H1 (cell line): ENCODE results near the gene TXNDC15. TPM values are rescaled to one million over a fixed set of nuclear protein-coding genes. Genes with fewer than 3 reads are reported as not detected.
A peak's percentile ranks its signal among the peaks of the same experiment; 100 is the strongest.

Experiments
- CTCF ChIA-PET: fragments of 300-600 bp; sonication (Branson Sonifier 250); formaldehyde crosslinking; loops from one replicate; lab custom pipeline; 2021; ENCODE audit not compliant: partially characterized antibody; lab: Charles Lee
- POLR2A ChIA-PET: fragments of 300-600 bp; sonication (Branson Sonifier 250); formaldehyde crosslinking; loops from one replicate; lab custom pipeline; 2021; ENCODE audit warnings: inconsistent platforms; ENCODE audit not compliant: partially characterized antibody; lab: Charles Lee
- DNase-seq, 2 experiments: peaks; one replicate each; pipeline versions ENCODE4 v3.0.0 to v3.0.0-alpha.2; 2010 to 2022; ENCODE audit warnings: low spot score in 2 of 2, low read depth in 1 of 2, mixed read lengths in 1 of 2
- FAIRE-seq: peaks from 2 replicates; lab custom pipeline; 2011; peaks lifted over from hg19 to GRCh38; lab: Jason Lieb, UNC
- H2AFZ ChIP-seq: 2 replicates; pipeline ENCODE4 v1.8.1; 2012; ENCODE audit warnings: low read length, inconsistent platforms
- H2AK5ac ChIP-seq: 2 replicates; pipeline ENCODE4 v1.6.1; 2013; ENCODE audit warnings: low read depth, low read length
- H2BK120ac ChIP-seq: replicated peaks from 2 replicates; pipeline ENCODE3; 2013; ENCODE audit warnings: low read depth, low read length, inconsistent platforms
- H2BK12ac ChIP-seq: 2 replicates; pipeline ENCODE4 v1.6.1; 2013; ENCODE audit warnings: low read depth, low read length
- H2BK15ac ChIP-seq: 2 replicates; pipeline ENCODE4 v1.6.1; 2013; ENCODE audit warnings: low read length
- H2BK20ac ChIP-seq: 2 replicates; pipeline ENCODE4 v1.6.1; 2013; ENCODE audit warnings: low read length
- H2BK5ac ChIP-seq: 2 replicates; pipeline ENCODE4 v1.6.1; 2013; ENCODE audit warnings: low read depth, low read length
- H3K14ac ChIP-seq: 2 replicates; pipeline ENCODE4 v1.6.1; 2013; ENCODE audit warnings: inconsistent platforms; ENCODE audit not compliant: insufficient read length
- H3K18ac ChIP-seq: 2 replicates; pipeline ENCODE4 v1.6.1; 2013; ENCODE audit warnings: low read length; ENCODE audit errors: extremely low read depth
- H3K23ac ChIP-seq: 2 replicates; pipeline ENCODE4 v1.6.1; 2013; ENCODE audit warnings: inconsistent platforms; ENCODE audit not compliant: insufficient read length
- H3K23me2 ChIP-seq: 2 replicates; pipeline ENCODE4 v1.6.1; 2013; ENCODE audit warnings: low read depth, low read length
- H3K27ac ChIP-seq: 2 replicates; pipeline ENCODE4 v1.6.1; 2011; ENCODE audit warnings: low read depth, low read length, inconsistent platforms
- H3K27me3 ChIP-seq, 4 experiments: replicated peaks in 1 of 4; 1 replicate in 1 of 4; 2 replicates in 3 of 4; pipeline versions ENCODE4 v1.6.1 to v1.8.1; 2011 to 2013; ENCODE audit warnings: low read length in 3 of 4, mild to moderate bottlenecking in 3 of 4, inconsistent platforms in 2 of 4, mixed read lengths in 2 of 4, moderate library complexity in 1 of 4; ENCODE audit not compliant: control insufficient read depth in 3 of 4, insufficient read depth in 3 of 4; ENCODE audit errors: extremely low read depth in 1 of 4
- H3K36me3 ChIP-seq, 4 experiments: 2 replicates each; pipeline versions ENCODE4 v1.6.1 to v1.8.1; 2011 to 2013; ENCODE audit warnings: mild to moderate bottlenecking in 4 of 4, low read length in 3 of 4, moderate library complexity in 2 of 4, control low read depth in 1 of 4, inconsistent platforms in 1 of 4; ENCODE audit not compliant: insufficient read depth in 4 of 4, control insufficient read depth in 2 of 4
- H3K4ac ChIP-seq: replicated peaks from 2 replicates; pipeline ENCODE3; 2013; ENCODE audit warnings: low read length, low read depth, mixed read lengths, inconsistent platforms; ENCODE audit not compliant: insufficient read length
- H3K4me1 ChIP-seq, 4 experiments: replicated peaks in 1 of 4; 1 replicate in 1 of 4; 2 replicates in 3 of 4; pipeline versions ENCODE4 v1.6.1 to v1.8.1; 2011 to 2013; ENCODE audit warnings: low read length in 3 of 4, inconsistent platforms in 2 of 4, mixed read lengths in 1 of 4; ENCODE audit not compliant: insufficient read depth in 4 of 4, control insufficient read depth in 3 of 4
- H3K4me2 ChIP-seq, 2 experiments: 2 replicates each; pipeline versions ENCODE4 v1.6.1 to v1.8.1; 2011 to 2013; ENCODE audit warnings: low read depth in 2 of 2, low read length in 2 of 2, control low read depth in 1 of 2, inconsistent platforms in 1 of 2, mild to moderate bottlenecking in 1 of 2; ENCODE audit not compliant: insufficient read depth in 1 of 2
- H3K4me3 ChIP-seq, 4 experiments: fragments of 200-600, 300-600 bp in 1 of 4; sonication (generic), shearing (Covaris generic), sonication (Bioruptor Twin) in 1 of 4; 2 replicates each; pipeline versions ENCODE4 v1.5.1 to v1.8.1; 2011 to 2016; ENCODE audit warnings: low read length in 4 of 4, low read depth in 3 of 4, control low read depth in 2 of 4, inconsistent platforms in 2 of 4, mild to moderate bottlenecking in 2 of 4, mixed read lengths in 1 of 4, moderate library complexity in 1 of 4; ENCODE audit not compliant: insufficient read depth in 2 of 4; ENCODE audit errors: extremely low read depth in 1 of 4
- H3K56ac ChIP-seq: replicated peaks from 2 replicates; pipeline ENCODE3; 2013; ENCODE audit warnings: low read depth, mild to moderate bottlenecking, mixed read lengths, low read length, inconsistent platforms; ENCODE audit not compliant: insufficient read length
- H3K79me1 ChIP-seq: 2 replicates; pipeline ENCODE4 v1.6.1; 2013; ENCODE audit warnings: low read depth, low read length, control low read depth
- H3K79me2 ChIP-seq, 2 experiments: 2 replicates each; pipeline versions ENCODE4 v1.6.1 to v1.8.1; 2012 to 2013; ENCODE audit warnings: low read length in 2 of 2, mild to moderate bottlenecking in 2 of 2, inconsistent platforms in 1 of 2; ENCODE audit not compliant: insufficient read depth in 2 of 2, control insufficient read depth in 1 of 2
- H3K9ac ChIP-seq, 4 experiments: replicated peaks in 1 of 4; 1 replicate in 1 of 4; 2 replicates in 3 of 4; pipeline versions ENCODE4 v1.6.1 to v1.8.1; 2011 to 2013; ENCODE audit warnings: low read depth in 3 of 4, low read length in 3 of 4, control low read depth in 2 of 4, mild to moderate bottlenecking in 2 of 4, moderate library complexity in 2 of 4, inconsistent platforms in 1 of 4; ENCODE audit errors: extremely low read depth in 1 of 4
- H3K9me3 ChIP-seq, 2 experiments: 2 replicates each; pipeline versions ENCODE4 v1.6.1 to v1.8.1; 2012 to 2013; ENCODE audit warnings: mild to moderate bottlenecking in 2 of 2, moderate library complexity in 2 of 2, control low read depth in 1 of 2, inconsistent platforms in 1 of 2, low read depth in 1 of 2, low read length in 1 of 2, mixed read lengths in 1 of 2; ENCODE audit not compliant: insufficient read depth in 2 of 2
- H4K20me1 ChIP-seq, 2 experiments: replicated peaks in 1 of 2; 2 replicates each; pipeline versions ENCODE3 to v1.8.1; 2011 to 2013; ENCODE audit warnings: inconsistent platforms in 2 of 2, low read length in 2 of 2, mild to moderate bottlenecking in 1 of 2; ENCODE audit not compliant: insufficient read depth in 2 of 2, control insufficient read depth in 1 of 2
- H4K5ac ChIP-seq: 2 replicates; pipeline ENCODE4 v1.6.1; 2013; ENCODE audit warnings: low read length, low read depth, mixed read lengths, inconsistent platforms; ENCODE audit not compliant: insufficient read length
- H4K8ac ChIP-seq: 2 replicates; pipeline ENCODE4 v1.8.0; 2013; ENCODE audit warnings: mild to moderate bottlenecking, moderate library complexity, low read length, inconsistent platforms; ENCODE audit not compliant: insufficient read depth; ENCODE audit errors: extremely low read depth
- H4K91ac ChIP-seq: replicated peaks from 2 replicates; pipeline ENCODE3; 2013; ENCODE audit warnings: low read length, mixed read lengths, inconsistent platforms; ENCODE audit not compliant: insufficient read length
- CHD2 ChIP-seq: IDR thresholded peaks from 2 replicates; pipeline ENCODE4 v1.6.1; 2012; ENCODE audit warnings: low read length, improper control_type of control experiment
- RBBP5 ChIP-seq: IDR thresholded peaks from 2 replicates; pipeline ENCODE4 v1.7.1; 2012; ENCODE audit warnings: low read depth, mild to moderate bottlenecking, inconsistent platforms, low read length, moderate library complexity, borderline replicate concordance
- SP1 ChIP-seq: IDR thresholded peaks from 2 replicates; pipeline ENCODE4 v1.6.1; 2011; ENCODE audit warnings: low read depth, low read length
- SRF ChIP-seq: IDR thresholded peaks from 2 replicates; pipeline ENCODE4 v1.6.1; 2011; ENCODE audit warnings: mild to moderate bottlenecking, low read depth, low read length, moderate library complexity
- TAF7 ChIP-seq: optimal IDR thresholded peaks from 2 replicates; pipeline ENCODE3; 2011; ENCODE audit warnings: low read depth, mild to moderate bottlenecking, inconsistent platforms, low read length, moderate library complexity, borderline replicate concordance
- WGBS, 2 experiments: shearing (Covaris generic) in 1 of 2; methylation state at CpG; one replicate each; pipeline versions ENCODE4 v1.1.6 to v1.1.7; 2013 to 2015; ENCODE audit warnings: low lambda C conversion rate in 2 of 2, mixed read lengths in 2 of 2, inconsistent platforms in 1 of 2, low coverage in 1 of 2, missing lambda C conversion rate in 1 of 2; ENCODE audit not compliant: insufficient replicate concordance in 2 of 2, insufficient coverage in 1 of 2, insufficient read length in 1 of 2; ENCODE audit errors: extremely low coverage in 1 of 2, missing lambda C conversion rate in 1 of 2; 5-methylcytosine and 5-hydroxymethylcytosine counted together
- polyA plus RNA-seq, 7 experiments: library from polyadenylated mRNA; depleted of rRNA in 3 of 7; stranded (reverse) in 5 of 7; unstranded in 2 of 7; fragments of >200 nt in 5 of 7; fragments of 200-250 nt in 2 of 7; gene quantifications; 1 replicate in 5 of 7; 2 replicates in 1 of 7; 4 replicates in 1 of 7; pipeline versions ENCODE4 v1.2.1 to v1.2.3, GENCODE V29; 2011 to 2013; ENCODE audit warnings: missing spikeins in 2 of 7, mixed read lengths in 2 of 7
- total RNA-seq: library from RNA; stranded (reverse); fragmentation: NEBNext Ultra II Directional; extraction: Animal tissue kit (Norgen Biotek cat#: 25700); gene quantifications from 2 replicates; pipeline ENCODE4 v1.2.1, GENCODE V29; 2021
- TF ChIP-seq, protein P1 (sequence below): IDR thresholded peaks from 2 replicates; pipeline ENCODE4 v1.6.1; 2011; ENCODE audit warnings: low read length, improper control_type of control experiment

TXNDC15 gene
- total and polyA plus RNA-seq, 2 of the 8 experiments (the other 6 are each of a cell fraction or from before 2014, with no cell fraction given): 20.1 to 30.8 TPM

DNA sequence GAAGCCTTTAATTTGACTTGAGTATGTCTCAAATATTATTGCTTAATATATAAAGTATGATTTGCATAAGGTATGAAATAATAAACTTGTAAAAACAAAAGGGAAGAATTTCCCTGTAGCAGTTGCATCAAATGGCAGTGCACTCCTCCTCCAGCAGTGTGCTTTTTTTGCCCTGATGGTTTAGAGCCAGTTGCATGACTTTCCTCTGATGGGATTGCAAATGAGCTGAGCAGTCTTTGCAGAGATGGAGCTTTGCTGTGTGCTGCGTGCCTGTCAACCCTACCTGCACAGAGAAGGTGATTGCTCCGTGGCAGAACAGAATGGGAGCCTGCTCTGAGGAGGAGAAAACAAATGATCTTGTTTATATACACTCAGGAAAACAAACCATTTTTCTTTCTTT is 70.9 kb downstream of the TXNDC15 start:
- H3K27me3 ChIP-seq: no peaks in the 10 kb centered on the region
- H3K4ac ChIP-seq: no peak overlapping the region
- no peak for TF ChIP-seq SRF
- TF ChIP-seq, protein P1, sequence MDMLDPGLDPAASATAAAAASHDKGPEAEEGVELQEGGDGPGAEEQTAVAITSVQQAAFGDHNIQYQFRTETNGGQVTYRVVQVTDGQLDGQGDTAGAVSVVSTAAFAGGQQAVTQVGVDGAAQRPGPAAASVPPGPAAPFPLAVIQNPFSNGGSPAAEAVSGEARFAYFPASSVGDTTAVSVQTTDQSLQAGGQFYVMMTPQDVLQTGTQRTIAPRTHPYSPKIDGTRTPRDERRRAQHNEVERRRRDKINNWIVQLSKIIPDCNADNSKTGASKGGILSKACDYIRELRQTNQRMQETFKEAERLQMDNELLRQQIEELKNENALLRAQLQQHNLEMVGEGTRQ: no peak
- TF ChIP-seq TAF7: no peak
- no peak for TF ChIP-seq CHD2
- no peak for TF ChIP-seq SP1
- TF ChIP-seq RBBP5: no peak
- no peaks in the 10 kb centered on the region for H3K79me1 ChIP-seq
- FAIRE-seq (peak; percentile 13), DNase-seq (no peak)
- H4K91ac ChIP-seq: no peak overlapping the region
- POLR2A ChIA-PET: interaction anchor here (2.0 to 2.2 kb wide), 2 partner anchors 25 to 28 kb away, joined by 4 to 6 read pairs; no protein-coding TSS in a partner anchor
- H3K23me2 ChIP-seq: no peaks in the 10 kb centered on the region
- H3K4me3 ChIP-seq: no peak overlapping the region
- no peak overlapping the region for H2BK15ac ChIP-seq
- H4K8ac ChIP-seq: no peak overlapping the region
- no peak overlapping the region for H2AK5ac ChIP-seq
- peaks cover 0 to 2% (median 0%) of the 10 kb centered on the region in 4 experiments; a peak in 1 of 8 replicates for H3K36me3 ChIP-seq
- H3K4me1 ChIP-seq: no peaks in the 10 kb centered on the region
- H4K5ac ChIP-seq: no peak overlapping the region
- no peaks in the 10 kb centered on the region for H3K9me3 ChIP-seq
- H3K23ac ChIP-seq: no peak overlapping the region
- CTCF ChIA-PET: interaction anchor here (0.9 to 1.0 kb wide), 2 partner anchors 23 to 69 kb away, joined by 3 read pairs; no protein-coding TSS in a partner anchor
- no peak overlapping the region for H2AFZ ChIP-seq
- H3K9ac ChIP-seq: no peak overlapping the region
- no peaks in the 10 kb centered on the region for H3K79me2 ChIP-seq
- no peaks in the 10 kb centered on the region for H4K20me1 ChIP-seq
- H2BK12ac ChIP-seq: no peak overlapping the region
- no peak overlapping the region for H3K27ac ChIP-seq
- no peak overlapping the region for H2BK120ac ChIP-seq
- H3K14ac ChIP-seq: no peak overlapping the region
- no peak overlapping the region for H3K4me2 ChIP-seq
- no peak overlapping the region for H2BK20ac ChIP-seq
- WGBS, 2 experiments: 72% methylated on average over 2 of the region's 2 CpGs; no CpG with 5 or more reads in 1 of the 2 experiments
- H3K56ac ChIP-seq: no peak overlapping the region
- H2BK5ac ChIP-seq: no peak overlapping the region
- H3K18ac ChIP-seq: no peak overlapping the region
